WTC11 (cell line): ENCODE results near the gene KCNJ15.

Experiments used
- CBFB ChIP-seq: sonication (generic); formaldehyde crosslinking; IDR thresholded peaks from 2 replicates; pipeline ENCODE4 v1.8.1; 2022; ENCODE audit warnings: mild to moderate bottlenecking, low read depth, missing genetic modification reagents
- TF ChIP-seq, protein P1 (sequence below): sonication (generic); formaldehyde crosslinking; IDR thresholded peaks from 2 replicates; pipeline ENCODE4 v1.8.0; 2022; ENCODE audit warnings: mild to moderate bottlenecking, missing genetic modification reagents
- TF ChIP-seq, protein P2 (sequence below): sonication (generic); formaldehyde crosslinking; IDR thresholded peaks from 2 replicates; pipeline ENCODE4 v1.8.1; 2022; ENCODE audit warnings: low read depth, missing genetic modification reagents, borderline replicate concordance

DNA sequence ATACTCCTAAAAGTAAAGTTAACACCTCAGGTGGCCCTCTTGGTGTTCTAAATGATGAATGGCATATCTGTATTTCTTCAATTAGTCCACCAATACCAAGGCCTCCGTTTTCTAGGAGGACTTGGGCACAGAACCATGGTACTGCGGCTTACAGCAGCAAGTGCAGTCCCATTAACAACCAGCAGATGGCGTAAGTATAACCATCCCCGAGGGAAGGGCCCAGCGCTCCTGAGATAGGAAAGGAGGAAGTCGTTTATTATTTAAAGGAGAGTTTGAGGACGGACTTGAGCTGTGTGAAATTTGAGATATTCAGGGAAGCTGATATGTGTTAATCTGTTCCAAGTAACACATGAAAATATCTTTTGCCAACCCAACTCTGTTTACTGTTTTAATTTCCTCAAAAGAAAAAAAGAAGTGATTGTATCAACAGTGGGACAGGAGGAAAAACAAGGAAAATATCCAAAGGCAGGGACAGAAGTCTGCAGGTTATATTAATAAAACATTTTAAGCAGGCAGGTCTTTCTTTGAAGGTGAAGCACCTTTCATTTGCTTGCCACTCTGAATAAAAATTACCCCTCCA, 37.7 kb upstream of the KCNJ15 start:
- no peak for TF ChIP-seq CBFB
- TF ChIP-seq, protein P1, sequence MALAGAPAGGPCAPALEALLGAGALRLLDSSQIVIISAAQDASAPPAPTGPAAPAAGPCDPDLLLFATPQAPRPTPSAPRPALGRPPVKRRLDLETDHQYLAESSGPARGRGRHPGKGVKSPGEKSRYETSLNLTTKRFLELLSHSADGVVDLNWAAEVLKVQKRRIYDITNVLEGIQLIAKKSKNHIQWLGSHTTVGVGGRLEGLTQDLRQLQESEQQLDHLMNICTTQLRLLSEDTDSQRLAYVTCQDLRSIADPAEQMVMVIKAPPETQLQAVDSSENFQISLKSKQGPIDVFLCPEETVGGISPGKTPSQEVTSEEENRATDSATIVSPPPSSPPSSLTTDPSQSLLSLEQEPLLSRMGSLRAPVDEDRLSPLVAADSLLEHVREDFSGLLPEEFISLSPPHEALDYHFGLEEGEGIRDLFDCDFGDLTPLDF = no peak
- TF ChIP-seq, protein P2, sequence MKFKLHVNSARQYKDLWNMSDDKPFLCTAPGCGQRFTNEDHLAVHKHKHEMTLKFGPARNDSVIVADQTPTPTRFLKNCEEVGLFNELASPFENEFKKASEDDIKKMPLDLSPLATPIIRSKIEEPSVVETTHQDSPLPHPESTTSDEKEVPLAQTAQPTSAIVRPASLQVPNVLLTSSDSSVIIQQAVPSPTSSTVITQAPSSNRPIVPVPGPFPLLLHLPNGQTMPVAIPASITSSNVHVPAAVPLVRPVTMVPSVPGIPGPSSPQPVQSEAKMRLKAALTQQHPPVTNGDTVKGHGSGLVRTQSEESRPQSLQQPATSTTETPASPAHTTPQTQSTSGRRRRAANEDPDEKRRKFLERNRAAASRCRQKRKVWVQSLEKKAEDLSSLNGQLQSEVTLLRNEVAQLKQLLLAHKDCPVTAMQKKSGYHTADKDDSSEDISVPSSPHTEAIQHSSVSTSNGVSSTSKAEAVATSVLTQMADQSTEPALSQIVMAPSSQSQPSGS (CRISPR knock-in tag) = no peak
